ENCODE data around the gene NMU. TPM values are rescaled to one million over a fixed set of nuclear protein-coding genes. Genes with fewer than 3 reads are reported as not detected.

NMU gene
- polyA plus RNA-seq, 1 donor (not counting 4 experiments of a cell fraction or from before 2014, with no cell fraction given): 12.0 TPM

GRCh38 chr4:55574252-55574651 lies 61.8 kb downstream of the NMU start:
- peaks cover 3% of the 10 kb centered on the region for H3K9me3 ChIP-seq (ENCODE audit: control insufficient read depth, low read depth, low read length)
- H3K9me1 ChIP-seq (ENCODE audit: control insufficient read depth, extremely low read depth, insufficient read depth, low read length): no peaks in the 10 kb centered on the region
- DNase-seq (ENCODE audit: low read depth, low spot score): no peak
- FAIRE-seq: no peak
- H3K4me1 ChIP-seq (ENCODE audit: control insufficient read depth, extremely low read depth, insufficient read depth, low read length): no peaks in the 10 kb centered on the region
- H4K20me1 ChIP-seq (ENCODE audit: control insufficient read depth, extremely low read depth, insufficient read depth, low read length): no peaks in the 10 kb centered on the region
- no peak for TF ChIP-seq EZH2 (IDR thresholded peaks at IDR 0.05; ENCODE audit: low read length)
- TF ChIP-seq, protein P1, sequence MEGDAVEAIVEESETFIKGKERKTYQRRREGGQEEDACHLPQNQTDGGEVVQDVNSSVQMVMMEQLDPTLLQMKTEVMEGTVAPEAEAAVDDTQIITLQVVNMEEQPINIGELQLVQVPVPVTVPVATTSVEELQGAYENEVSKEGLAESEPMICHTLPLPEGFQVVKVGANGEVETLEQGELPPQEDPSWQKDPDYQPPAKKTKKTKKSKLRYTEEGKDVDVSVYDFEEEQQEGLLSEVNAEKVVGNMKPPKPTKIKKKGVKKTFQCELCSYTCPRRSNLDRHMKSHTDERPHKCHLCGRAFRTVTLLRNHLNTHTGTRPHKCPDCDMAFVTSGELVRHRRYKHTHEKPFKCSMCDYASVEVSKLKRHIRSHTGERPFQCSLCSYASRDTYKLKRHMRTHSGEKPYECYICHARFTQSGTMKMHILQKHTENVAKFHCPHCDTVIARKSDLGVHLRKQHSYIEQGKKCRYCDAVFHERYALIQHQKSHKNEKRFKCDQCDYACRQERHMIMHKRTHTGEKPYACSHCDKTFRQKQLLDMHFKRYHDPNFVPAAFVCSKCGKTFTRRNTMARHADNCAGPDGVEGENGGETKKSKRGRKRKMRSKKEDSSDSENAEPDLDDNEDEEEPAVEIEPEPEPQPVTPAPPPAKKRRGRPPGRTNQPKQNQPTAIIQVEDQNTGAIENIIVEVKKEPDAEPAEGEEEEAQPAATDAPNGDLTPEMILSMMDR (optimal IDR thresholded peaks at IDR 0.05 in 1 of 3, IDR thresholded peaks at IDR 0.05 in 1 of 3, conservative IDR thresholded peaks at IDR 0.05 in 1 of 3; ENCODE audit: extremely low read depth in 1 of 3, insufficient read depth in 2 of 3, low read length in 3 of 3): no peak
- H2AFZ ChIP-seq (ENCODE audit: control insufficient read depth, low read length): no peak overlapping the region
- no peaks in the 10 kb centered on the region for H3K79me2 ChIP-seq (ENCODE audit: control insufficient read depth, insufficient read depth, low read length)
- no peak overlapping the region for H3K4me2 ChIP-seq (ENCODE audit: control insufficient read depth, extremely low read depth, insufficient read depth, low read depth, low read length)
- no peak overlapping the region for H3K27ac ChIP-seq (ENCODE audit: control insufficient read depth, insufficient read depth, low read length)
- dilution Hi-C loops (cut with MboI; ENCODE audit: extremely low pct_ligation_motif_present, low sequenced_read_pairs): no loop called here
- H3K9ac ChIP-seq (ENCODE audit: control insufficient read depth, extremely low read depth, insufficient read depth, low read length): no peak overlapping the region
- H3K36me3 ChIP-seq (ENCODE audit: control insufficient read depth in 2 of 2, extremely low read depth in 1 of 2, insufficient read depth in 2 of 2, low read length in 2 of 2): no peaks in the 10 kb centered on the region
- H3K4me3 ChIP-seq (ENCODE audit: control insufficient read depth in 2 of 3, extremely low read depth in 1 of 3, insufficient read depth in 2 of 3, low read depth in 1 of 3, low read length in 3 of 3): no peak overlapping the region
- H3K27me3 ChIP-seq (ENCODE audit: control insufficient read depth, extremely low read depth, insufficient read depth, low read length): no peaks in the 10 kb centered on the region

- DNase-seq (ENCODE audit: low read depth, low spot score) (no peak), FAIRE-seq (no peak)
- Histone ChIP-seq H3K27me3 (ENCODE audit: control insufficient read depth, extremely low read depth, insufficient read depth, low read length) (no peaks in the 10 kb centered on the region), H3K9me1 (ENCODE audit: control insufficient read depth, extremely low read depth, insufficient read depth, low read length) (no peaks in the 10 kb centered on the region), H3K4me1 (ENCODE audit: control insufficient read depth, extremely low read depth, insufficient read depth, low read length) (no peaks in the 10 kb centered on the region), H3K9me3 (ENCODE audit: control insufficient read depth, low read depth, low read length) (no peaks in the 10 kb centered on the region), H3K4me2 (ENCODE audit: control insufficient read depth, extremely low read depth, insufficient read depth, low read depth, low read length) (no peak overlapping the region), H4K20me1 (ENCODE audit: control insufficient read depth, extremely low read depth, insufficient read depth, low read length) (no peaks in the 10 kb centered on the region), H3K36me3 (ENCODE audit: control insufficient read depth in 2 of 2, extremely low read depth in 1 of 2, insufficient read depth in 2 of 2, low read length in 2 of 2) (no peaks in the 10 kb centered on the region), H3K79me2 (ENCODE audit: control insufficient read depth, insufficient read depth, low read length) (no peaks in the 10 kb centered on the region), H3K4me3 (ENCODE audit: control insufficient read depth in 2 of 3, extremely low read depth in 1 of 3, insufficient read depth in 2 of 3, low read depth in 1 of 3, low read length in 3 of 3) (no peak overlapping the region), H3K9ac (ENCODE audit: control insufficient read depth, extremely low read depth, insufficient read depth, low read length) (no peak overlapping the region), H2AFZ (ENCODE audit: control insufficient read depth, low read length) (no peak overlapping the region), H3K27ac (ENCODE audit: control insufficient read depth, insufficient read depth, low read length) (no peak overlapping the region)
- no peak for TF ChIP-seq EZH2 (IDR thresholded peaks at IDR 0.05; ENCODE audit: low read length)
- TF ChIP-seq, protein P1 (optimal IDR thresholded peaks at IDR 0.05 in 1 of 3, IDR thresholded peaks at IDR 0.05 in 1 of 3, conservative IDR thresholded peaks at IDR 0.05 in 1 of 3; ENCODE audit: extremely low read depth in 1 of 3, insufficient read depth in 2 of 3, low read length in 3 of 3): no peak
- dilution Hi-C loops (cut with MboI; ENCODE audit: extremely low pct_ligation_motif_present, low sequenced_read_pairs): no loop called here
These were observed 64.3 kb downstream of the NMU start for GRCh38 chr4:55571806-55572205.
